ENCODE data around the gene PROSER2.

The PROSER2 gene

DNA sequence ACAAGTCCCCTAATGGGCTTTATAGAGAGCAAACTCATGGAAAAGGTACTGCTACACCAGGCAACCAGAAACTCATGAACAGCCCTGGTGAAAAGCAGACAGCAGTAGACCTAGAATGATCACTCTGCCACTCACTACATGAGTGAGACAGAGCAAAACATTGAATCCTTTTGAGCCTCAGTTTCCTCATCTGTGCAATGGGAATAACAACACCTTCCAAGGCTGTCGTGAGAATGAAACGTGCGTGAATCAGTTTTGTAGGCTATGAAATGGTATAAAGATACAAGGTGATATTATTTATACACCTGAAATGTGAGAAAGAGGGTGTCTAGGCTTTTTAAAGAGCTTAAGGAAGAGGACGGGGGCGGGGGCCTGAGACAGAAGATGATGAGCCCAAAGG is 14.3 kb upstream of the PROSER2 start:
- Histone ChIP-seq H3K4me3 (ENCODE audit: low read length) (no peak overlapping the region), H3K9me3 (ENCODE audit: control insufficient read depth, low read depth, low read length) (no peaks in the 10 kb centered on the region), H3K27ac (ENCODE audit: low read length) (no peak overlapping the region), H3K27me3 (ENCODE audit: control insufficient read depth, insufficient read depth, low read length) (no peaks in the 10 kb centered on the region), H3K4me1 (ENCODE audit: control insufficient read depth, low read depth, low read length) (no peaks in the 10 kb centered on the region), H3K36me3 (ENCODE audit: control insufficient read depth, low read depth, low read length) (no peaks in the 10 kb centered on the region), H3K9ac (ENCODE audit: low read length) (no peak overlapping the region)

DNA sequence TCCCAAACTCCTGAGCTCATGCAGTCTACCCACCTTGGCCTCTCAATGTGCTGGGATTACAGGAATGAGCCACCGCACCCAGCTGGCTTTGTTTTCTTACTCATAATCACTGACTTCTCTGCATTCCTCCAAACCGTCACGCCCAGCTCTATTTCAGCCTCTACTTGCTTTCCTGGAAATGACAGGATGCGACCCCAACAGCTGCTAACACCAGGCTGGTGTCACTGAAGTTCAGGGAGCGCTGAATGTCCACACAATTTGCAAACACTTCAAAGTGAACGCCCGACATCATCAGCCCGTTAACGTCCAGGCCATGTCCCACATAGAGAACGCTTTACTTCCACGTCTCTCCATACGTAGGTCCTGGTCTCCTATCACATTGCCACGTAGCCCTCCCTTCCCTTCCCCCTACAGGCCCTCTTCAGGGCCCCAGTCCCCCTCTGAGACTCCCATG is 12.8 kb upstream of the PROSER2 start:
- H3K36me3 ChIP-seq (ENCODE audit: control insufficient read depth, low read depth, low read length) = no peaks in the 10 kb centered on the region
- no peaks in the 10 kb centered on the region for H3K4me1 ChIP-seq (ENCODE audit: control insufficient read depth, low read depth, low read length)
- no peaks in the 10 kb centered on the region for H3K9me3 ChIP-seq (ENCODE audit: control insufficient read depth, low read depth, low read length)
- no peaks in the 10 kb centered on the region for H3K27me3 ChIP-seq (ENCODE audit: control insufficient read depth, insufficient read depth, low read length)
- no peak overlapping the region for H3K27ac ChIP-seq (ENCODE audit: low read length)
- no peak overlapping the region for H3K4me3 ChIP-seq (ENCODE audit: low read length)
- H3K9ac ChIP-seq (ENCODE audit: low read length) = no peak overlapping the region

GRCh38 chr10:11810973-11811372 is 12.2 kb upstream of the PROSER2 start:
- no peaks in the 10 kb centered on the region for H3K4me1 ChIP-seq (ENCODE audit: control insufficient read depth, low read depth, low read length)
- no peaks in the 10 kb centered on the region for H3K27me3 ChIP-seq (ENCODE audit: control insufficient read depth, insufficient read depth, low read length)
- H3K36me3 ChIP-seq (ENCODE audit: control insufficient read depth, low read depth, low read length) = no peaks in the 10 kb centered on the region
- H3K27ac ChIP-seq (ENCODE audit: low read length) = no peak overlapping the region
- no peaks in the 10 kb centered on the region for H3K9me3 ChIP-seq (ENCODE audit: control insufficient read depth, low read depth, low read length)
- H3K4me3 ChIP-seq (ENCODE audit: low read length) = no peak overlapping the region
- no peak overlapping the region for H3K9ac ChIP-seq (ENCODE audit: low read length)

GRCh38 chr10:11813177-11813576 is 10.0 kb upstream of the PROSER2 start:
- Histone ChIP-seq H3K4me1 (ENCODE audit: control insufficient read depth, low read depth, low read length) (no peaks in the 10 kb centered on the region), H3K4me3 (ENCODE audit: low read length) (no peak overlapping the region), H3K36me3 (ENCODE audit: control insufficient read depth, low read depth, low read length) (no peaks in the 10 kb centered on the region), H3K27me3 (ENCODE audit: control insufficient read depth, insufficient read depth, low read length) (no peaks in the 10 kb centered on the region), H3K9ac (ENCODE audit: low read length) (no peak overlapping the region), H3K27ac (ENCODE audit: low read length) (no peak overlapping the region), H3K9me3 (ENCODE audit: control insufficient read depth, low read depth, low read length) (no peaks in the 10 kb centered on the region)

- Histone ChIP-seq H3K36me3 (ENCODE audit: control insufficient read depth, low read depth, low read length) (no peaks in the 10 kb centered on the region), H3K4me1 (ENCODE audit: control insufficient read depth, low read depth, low read length) (no peaks in the 10 kb centered on the region), H3K9ac (ENCODE audit: low read length) (no peak overlapping the region), H3K27me3 (ENCODE audit: control insufficient read depth, insufficient read depth, low read length) (no peaks in the 10 kb centered on the region), H3K4me3 (ENCODE audit: low read length) (no peak overlapping the region), H3K27ac (ENCODE audit: low read length) (no peak overlapping the region), H3K9me3 (ENCODE audit: control insufficient read depth, low read depth, low read length) (no peaks in the 10 kb centered on the region)
Measured at GRCh38 chr10:11813855-11814567, 9.1 kb upstream of the PROSER2 start.

DNA sequence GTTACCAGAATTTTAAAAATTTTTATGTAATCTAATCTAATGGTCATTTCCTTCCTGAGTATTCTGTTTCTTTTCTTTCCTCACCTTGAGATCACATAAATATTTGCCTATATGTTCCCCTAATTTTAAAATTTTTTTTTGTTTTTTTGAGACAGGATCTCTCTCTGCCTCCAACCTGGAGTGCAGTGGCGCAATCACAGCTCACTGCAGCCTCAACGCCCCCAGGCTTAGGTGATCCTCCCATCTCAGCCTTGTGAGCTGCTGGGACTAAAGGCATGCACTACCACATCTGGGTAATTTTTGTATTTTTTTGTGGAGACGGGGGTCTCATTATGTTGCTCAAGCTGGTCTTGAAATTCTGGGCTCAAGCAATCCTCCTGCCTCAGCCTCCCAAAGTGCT is 4.1 kb upstream of the PROSER2 start:
- H3K36me3 ChIP-seq (ENCODE audit: control insufficient read depth, low read depth, low read length) = no peaks in the 10 kb centered on the region
- no peak overlapping the region for H3K27ac ChIP-seq (ENCODE audit: low read length)
- H3K4me1 ChIP-seq (ENCODE audit: control insufficient read depth, low read depth, low read length) = no peaks in the 10 kb centered on the region
- H3K27me3 ChIP-seq (ENCODE audit: control insufficient read depth, insufficient read depth, low read length) = peaks cover 5% of the 10 kb centered on the region
- no peaks in the 10 kb centered on the region for H3K9me3 ChIP-seq (ENCODE audit: control insufficient read depth, low read depth, low read length)
- no peak overlapping the region for H3K4me3 ChIP-seq (ENCODE audit: low read length)
- H3K9ac ChIP-seq (ENCODE audit: low read length) = no peak overlapping the region

- H3K4me3 ChIP-seq (ENCODE audit: low read length) = no peak overlapping the region
- no peaks in the 10 kb centered on the region for H3K36me3 ChIP-seq (ENCODE audit: control insufficient read depth, low read depth, low read length)
- no peaks in the 10 kb centered on the region for H3K4me1 ChIP-seq (ENCODE audit: control insufficient read depth, low read depth, low read length)
- H3K9ac ChIP-seq (ENCODE audit: low read length) = no peak overlapping the region
- peaks cover 17% of the 10 kb centered on the region for H3K27me3 ChIP-seq (ENCODE audit: control insufficient read depth, insufficient read depth, low read length)
- H3K27ac ChIP-seq (ENCODE audit: low read length) = no peak overlapping the region
- H3K9me3 ChIP-seq (ENCODE audit: control insufficient read depth, low read depth, low read length) = no peaks in the 10 kb centered on the region
Measured at GRCh38 chr10:11822026-11822756, 965 bp upstream of the PROSER2 start.

GRCh38 chr10:11822809-11823121 is 391 bp upstream of the PROSER2 start:
- Histone ChIP-seq H3K9ac (ENCODE audit: low read length) (no peak overlapping the region), H3K4me1 (ENCODE audit: control insufficient read depth, low read depth, low read length) (no peaks in the 10 kb centered on the region), H3K27ac (ENCODE audit: low read length) (no peak overlapping the region), H3K36me3 (ENCODE audit: control insufficient read depth, low read depth, low read length) (no peaks in the 10 kb centered on the region), H3K9me3 (ENCODE audit: control insufficient read depth, low read depth, low read length) (no peaks in the 10 kb centered on the region), H3K27me3 (ENCODE audit: control insufficient read depth, insufficient read depth, low read length) (peaks cover 17% of the 10 kb centered on the region), H3K4me3 (ENCODE audit: low read length) (peak overlapping the region; percentile 72)

GRCh38 chr10:11823989-11824346 is 812 bp downstream of the PROSER2 start:
- Histone ChIP-seq H3K27ac (ENCODE audit: low read length) (no peak overlapping the region), H3K4me3 (ENCODE audit: low read length) (peak overlapping the region; percentile 72), H3K36me3 (ENCODE audit: control insufficient read depth, low read depth, low read length) (no peaks in the 10 kb centered on the region)

GRCh38 chr10:11824376-11824775 is 1.2 kb downstream of the PROSER2 start:
- Histone ChIP-seq H3K27me3 (ENCODE audit: control insufficient read depth, insufficient read depth, low read length) (peaks cover 17% of the 10 kb centered on the region), H3K9ac (ENCODE audit: low read length) (no peak overlapping the region), H3K36me3 (ENCODE audit: control insufficient read depth, low read depth, low read length) (no peaks in the 10 kb centered on the region), H3K27ac (ENCODE audit: low read length) (no peak overlapping the region), H3K4me1 (ENCODE audit: control insufficient read depth, low read depth, low read length) (peaks cover 3% of the 10 kb centered on the region), H3K4me3 (ENCODE audit: low read length) (peak overlapping the region; percentile 72), H3K9me3 (ENCODE audit: control insufficient read depth, low read depth, low read length) (no peaks in the 10 kb centered on the region)

More at GRCh38 chr10:11823989-11824346, 812 bp downstream of the PROSER2 start:
- Histone ChIP-seq H3K4me1 (ENCODE audit: control insufficient read depth, low read depth, low read length) (peaks cover 3% of the 10 kb centered on the region), H3K9me3 (ENCODE audit: control insufficient read depth, low read depth, low read length) (no peaks in the 10 kb centered on the region), H3K9ac (ENCODE audit: low read length) (peak overlapping the region; percentile 58), H3K27me3 (ENCODE audit: control insufficient read depth, insufficient read depth, low read length) (peaks cover 17% of the 10 kb centered on the region)

DNA sequence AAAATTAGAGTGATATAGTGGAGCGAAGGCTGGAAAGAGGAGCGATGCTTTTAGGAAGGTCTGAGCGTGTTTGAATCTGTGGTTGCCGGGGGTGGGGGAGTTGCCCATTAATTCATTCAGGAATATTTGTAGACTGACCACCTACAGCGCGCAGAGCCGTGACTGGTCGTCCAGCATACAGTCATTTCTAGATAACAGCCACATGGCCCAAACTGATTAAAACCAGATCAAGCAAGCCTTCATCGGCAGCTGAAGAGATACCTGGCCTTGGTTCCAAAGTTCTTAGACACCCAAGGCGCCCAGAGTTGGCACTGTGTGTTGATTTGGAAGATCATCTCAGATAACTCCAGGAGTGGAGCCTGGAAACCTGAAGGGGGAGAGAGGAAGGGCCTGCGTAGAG is 1.7 kb downstream of the PROSER2 start:
- H3K4me3 ChIP-seq (ENCODE audit: low read length) = no peak overlapping the region
- H3K9me3 ChIP-seq (ENCODE audit: control insufficient read depth, low read depth, low read length) = no peaks in the 10 kb centered on the region
- no peak overlapping the region for H3K9ac ChIP-seq (ENCODE audit: low read length)
- no peaks in the 10 kb centered on the region for H3K36me3 ChIP-seq (ENCODE audit: control insufficient read depth, low read depth, low read length)
- H3K27ac ChIP-seq (ENCODE audit: low read length) = no peak overlapping the region
- H3K27me3 ChIP-seq (ENCODE audit: control insufficient read depth, insufficient read depth, low read length) = peaks cover 17% of the 10 kb centered on the region
- peaks cover 3% of the 10 kb centered on the region for H3K4me1 ChIP-seq (ENCODE audit: control insufficient read depth, low read depth, low read length)
